Hepatocyte (in vitro differentiated cells): ENCODE measurements around the gene FN3K. TPM values are rescaled to one million over a fixed set of nuclear protein-coding genes. Genes with fewer than 3 reads are reported as not detected.

ENCODE experiments used
- DNase-seq: peaks from one replicate; pipeline ENCODE4 v3.0.0-alpha.2; 2016; ENCODE audit warnings: low spot score
- H2AFZ ChIP-seq: fragments of 200-600 bp; sonication (generic); 2 replicates; pipeline ENCODE4 v1.6.0; 2016; ENCODE audit warnings: antibody characterized with exemption, mild to moderate bottlenecking
- H3K27ac ChIP-seq: fragments of 200-600 bp; sonication (generic); 2 replicates; pipeline ENCODE4 v1.5.1; 2016; ENCODE audit warnings: mild to moderate bottlenecking
- H3K27me3 ChIP-seq: fragments of 200-600 bp; sonication (generic); 2 replicates; pipeline ENCODE4 v1.6.1; 2016
- H3K36me3 ChIP-seq: fragments of 200-600 bp; sonication (generic); replicated peaks from 2 replicates; pipeline ENCODE4 v1.5.1; 2016; ENCODE audit warnings: low read depth; ENCODE audit not compliant: insufficient read depth
- H3K4me1 ChIP-seq: fragments of 200-600 bp; sonication (generic); 2 replicates; pipeline ENCODE4 v1.5.1; 2016; ENCODE audit warnings: mild to moderate bottlenecking, moderate library complexity; ENCODE audit not compliant: insufficient read depth
- H3K4me2 ChIP-seq: fragments of 200-600 bp; sonication (generic); 2 replicates; pipeline ENCODE4 v1.6.0; 2016
- H3K4me3 ChIP-seq: fragments of 200-600 bp; sonication (generic); 2 replicates; pipeline ENCODE4 v1.5.1; 2016; ENCODE audit warnings: mild to moderate bottlenecking
- H3K79me2 ChIP-seq: fragments of 200-600 bp; sonication (generic); 2 replicates; pipeline ENCODE4 v1.6.0; 2017; ENCODE audit warnings: mild to moderate bottlenecking
- H3K9me2 ChIP-seq: fragments of 200-600 bp; sonication (generic); replicated peaks from 2 replicates; pipeline ENCODE4 v1.6.0; 2017; ENCODE audit warnings: mild to moderate bottlenecking; ENCODE audit not compliant: insufficient read depth
- H3K9me3 ChIP-seq: fragments of 200-600 bp; sonication (generic); 2 replicates; pipeline ENCODE4 v1.5.1; 2016; ENCODE audit warnings: low read depth, mild to moderate bottlenecking
- H4K20me1 ChIP-seq: fragments of 200-600 bp; sonication (generic); 2 replicates; pipeline ENCODE4 v1.6.0; 2016; ENCODE audit warnings: mild to moderate bottlenecking; ENCODE audit not compliant: insufficient read depth, poor library complexity, severe bottlenecking
- EZH2 ChIP-seq: fragments of 200-600 bp; sonication (generic); IDR thresholded peaks from 2 replicates; pipeline ENCODE4 v1.6.1; 2016; ENCODE audit warnings: antibody characterized with exemption, mild to moderate bottlenecking, borderline replicate concordance
- EZH2phosphoT487 ChIP-seq: fragments of 200-600 bp; sonication (generic); IDR thresholded peaks from one replicate; pipeline ENCODE4 v1.6.1; 2018; ENCODE audit warnings: antibody characterized with exemption, mild to moderate bottlenecking, low read depth, moderate library complexity; ENCODE audit not compliant: unreplicated experiment, severe bottlenecking
- WGBS: methylation state at CpG from one replicate; pipeline ENCODE4 v1.1.6; 2016; ENCODE audit warnings: low lambda C conversion rate; ENCODE audit errors: missing lambda C conversion rate; 5-methylcytosine and 5-hydroxymethylcytosine counted together
- polyA plus RNA-seq: library from polyadenylated mRNA; unstranded; fragments of >200 nt; fragmentation: Nextera tagmentation; extraction: Ambion mirVana; gene quantifications from 2 replicates; pipeline ENCODE4 v1.2.1, GENCODE V29; 2016
- total RNA-seq: library from RNA; depleted of rRNA; stranded (reverse); fragments of >200 nt; gene quantifications from 2 replicates; pipeline ENCODE4 v1.2.3, GENCODE V29; 2014
- TF ChIP-seq, protein P1 (sequence below): fragments of 200-600 bp; sonication (generic); IDR thresholded peaks from 2 replicates; pipeline ENCODE4 v1.5.1; 2016; ENCODE audit warnings: antibody characterized with exemption, mild to moderate bottlenecking; ENCODE audit not compliant: poor library complexity

Gene FN3K
- total and polyA plus RNA-seq, 2 experiments from 2014 or later = 13.7 to 17.3 TPM

DNA sequence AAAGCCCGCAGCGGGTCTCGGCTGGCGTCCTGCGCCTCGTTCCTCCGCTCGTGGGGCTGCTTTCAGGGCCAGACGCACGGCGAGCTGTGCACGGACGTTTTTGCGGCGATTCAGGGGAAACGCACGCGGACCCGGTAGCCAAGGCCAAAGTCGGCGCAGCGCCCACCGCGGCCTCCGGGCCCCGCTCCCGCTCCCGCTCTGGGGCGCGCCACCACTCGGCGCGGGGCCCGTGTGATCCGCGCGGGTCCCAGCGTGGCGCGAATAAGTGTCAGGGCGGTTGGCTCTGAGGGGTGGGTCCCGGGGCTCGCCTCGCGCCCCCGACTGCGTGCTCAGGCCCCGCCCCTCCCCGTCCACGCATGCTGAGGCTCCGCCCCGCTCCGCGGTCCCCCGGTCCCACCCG lies 15.8 kb downstream of the FN3K start:
- H3K79me2 ChIP-seq = peaks cover 34% of the 10 kb centered on the region
- under 1% methylated on average over 40 of the region's 56 CpGs for WGBS
- peaks cover 9% of the 10 kb centered on the region for H4K20me1 ChIP-seq
- H3K9me2 ChIP-seq = no peaks in the 10 kb centered on the region
- peak overlapping the region; percentile 71 for H3K27ac ChIP-seq
- TF ChIP-seq EZH2phosphoT487 (no peak), EZH2 (no peak)
- TF ChIP-seq, protein P1, sequence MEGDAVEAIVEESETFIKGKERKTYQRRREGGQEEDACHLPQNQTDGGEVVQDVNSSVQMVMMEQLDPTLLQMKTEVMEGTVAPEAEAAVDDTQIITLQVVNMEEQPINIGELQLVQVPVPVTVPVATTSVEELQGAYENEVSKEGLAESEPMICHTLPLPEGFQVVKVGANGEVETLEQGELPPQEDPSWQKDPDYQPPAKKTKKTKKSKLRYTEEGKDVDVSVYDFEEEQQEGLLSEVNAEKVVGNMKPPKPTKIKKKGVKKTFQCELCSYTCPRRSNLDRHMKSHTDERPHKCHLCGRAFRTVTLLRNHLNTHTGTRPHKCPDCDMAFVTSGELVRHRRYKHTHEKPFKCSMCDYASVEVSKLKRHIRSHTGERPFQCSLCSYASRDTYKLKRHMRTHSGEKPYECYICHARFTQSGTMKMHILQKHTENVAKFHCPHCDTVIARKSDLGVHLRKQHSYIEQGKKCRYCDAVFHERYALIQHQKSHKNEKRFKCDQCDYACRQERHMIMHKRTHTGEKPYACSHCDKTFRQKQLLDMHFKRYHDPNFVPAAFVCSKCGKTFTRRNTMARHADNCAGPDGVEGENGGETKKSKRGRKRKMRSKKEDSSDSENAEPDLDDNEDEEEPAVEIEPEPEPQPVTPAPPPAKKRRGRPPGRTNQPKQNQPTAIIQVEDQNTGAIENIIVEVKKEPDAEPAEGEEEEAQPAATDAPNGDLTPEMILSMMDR = no peak
- peaks cover 8% of the 10 kb centered on the region for H3K4me1 ChIP-seq
- peak overlapping the region; percentile 94 for H3K4me3 ChIP-seq
- H2AFZ ChIP-seq = peak overlapping the region; percentile 96
- no peak for DNase-seq
- peak overlapping the region; percentile 98 for H3K4me2 ChIP-seq
- H3K27me3 ChIP-seq = no peaks in the 10 kb centered on the region
- no peaks in the 10 kb centered on the region for H3K36me3 ChIP-seq
- no peaks in the 10 kb centered on the region for H3K9me3 ChIP-seq

DNA sequence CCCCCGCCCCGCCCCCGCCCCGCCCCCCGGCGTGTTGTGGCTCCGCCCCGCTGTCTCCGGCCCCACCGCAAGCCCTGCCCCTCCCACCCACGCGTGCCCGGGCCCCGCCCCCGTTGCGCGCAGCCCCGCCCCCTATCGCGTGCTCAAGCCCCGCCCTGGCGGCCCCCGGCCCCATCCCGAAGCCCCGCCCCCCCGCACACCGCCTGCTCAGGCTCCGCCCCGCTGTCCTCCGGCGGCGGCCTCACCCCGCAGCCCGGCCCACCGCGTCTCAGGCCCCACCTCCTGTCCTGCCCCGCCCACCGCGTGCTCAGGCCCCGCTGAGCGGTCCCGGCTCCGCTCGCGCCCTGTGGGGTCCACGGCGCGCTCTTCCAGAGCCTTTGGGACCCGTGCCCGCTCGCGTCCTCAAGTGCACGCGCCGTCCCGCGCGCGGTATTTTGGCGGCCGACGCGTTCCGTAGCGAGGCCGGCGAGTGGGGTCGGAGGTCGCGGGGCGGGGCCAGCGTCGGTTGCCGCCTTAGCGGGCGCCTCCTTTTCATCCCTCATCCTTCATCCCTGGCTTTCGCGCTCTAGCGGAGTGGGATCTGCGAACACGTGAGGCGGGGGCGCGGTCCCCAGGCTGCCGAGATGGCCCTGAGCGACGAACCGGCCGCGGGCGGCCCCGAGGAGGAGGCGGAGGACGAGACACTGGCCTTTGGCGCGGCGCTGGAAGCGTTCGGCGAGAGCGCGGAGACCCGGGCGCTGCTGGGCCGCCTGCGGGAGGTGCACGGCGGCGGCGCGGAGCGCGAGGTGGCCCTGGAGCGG lies 16.4 kb downstream of the FN3K start, which contains the start of gene TBCD:
TSS of gene TBCD (plus strand) at position 495 of the 800 bp plus-strand sequence. CDS start at position 624, 129 bp downstream.
- Histone ChIP-seq H2AFZ (peak within 1 kb of the TSS; percentile 96), H4K20me1 (peaks cover 9% of the 10 kb centered on the region)

GRCh38 chr17:82752371-82753200 lies 17.2 kb downstream of the FN3K start:
- Histone ChIP-seq H3K4me1 (peaks cover 8% of the 10 kb centered on the region), H3K4me3 (peak overlapping the region; percentile 66), H3K27ac (peak overlapping the region; percentile 86), H3K36me3 (no peaks in the 10 kb centered on the region), H2AFZ (peak overlapping the region; percentile 52), H3K4me2 (peak overlapping the region; percentile 98), H3K79me2 (peaks cover 37% of the 10 kb centered on the region), H3K27me3 (no peaks in the 10 kb centered on the region), H3K9me3 (no peaks in the 10 kb centered on the region), H4K20me1 (peaks cover 9% of the 10 kb centered on the region), H3K9me2 (no peaks in the 10 kb centered on the region)
- DNase-seq = no peak
- 2% methylated on average over 53 of the region's 72 CpGs for WGBS
- TF ChIP-seq, protein P1 = no peak
- TF ChIP-seq EZH2phosphoT487 = no peak
- TF ChIP-seq EZH2 = no peak

More for the DNA sequence above, 16.4 kb downstream of the FN3K start, which contains the start of gene TBCD:
- TF ChIP-seq EZH2phosphoT487 = no peak
- no peak for TF ChIP-seq EZH2
- TF ChIP-seq, protein P1 = no peak
- Histone ChIP-seq H3K4me2 (peak within 1 kb of the TSS; percentile 98), H3K79me2 (peaks cover 37% of the 10 kb centered on the region), H3K27me3 (no peaks in the 10 kb centered on the region), H3K9me2 (no peaks in the 10 kb centered on the region), H3K9me3 (no peaks in the 10 kb centered on the region), H3K36me3 (no peaks in the 10 kb centered on the region), H3K4me1 (peaks cover 8% of the 10 kb centered on the region), H3K4me3 (peak within 1 kb of the TSS; percentile 94), H3K27ac (peak within 1 kb of the TSS; percentile 86)
- WGBS = 2% methylated on average over 66 of the region's 114 CpGs
- peak; percentile 97 for DNase-seq
